Measurements from ENCODE around the gene PDE4D. TPM values are rescaled to one million over a fixed set of nuclear protein-coding genes. Genes with fewer than 3 reads are reported as not detected.

Gene PDE4D
- total RNA-seq, 1 donor from 2014 or later: 46.9 TPM

DNA sequence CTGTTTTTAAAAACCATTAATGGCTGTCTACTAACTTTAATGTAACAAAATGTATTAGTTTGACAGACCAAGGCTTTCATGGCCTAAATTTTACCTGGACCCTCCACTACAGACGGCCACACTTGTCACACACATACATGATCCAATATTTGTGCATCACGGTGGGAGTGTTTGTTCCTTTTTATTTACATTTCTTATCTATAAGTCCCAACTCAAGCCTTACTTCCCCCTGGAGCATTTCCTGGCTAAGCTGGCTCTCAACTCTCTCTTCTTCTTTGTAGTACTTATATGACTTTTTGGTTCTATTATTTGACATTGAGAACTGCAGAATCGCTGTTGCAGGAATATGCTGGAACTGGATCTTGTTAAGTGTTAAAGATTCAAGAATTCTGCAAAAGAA lies 776.2 kb downstream of the PDE4D start:
- DNase-seq (ENCODE audit: low spot score): no peak

DNA sequence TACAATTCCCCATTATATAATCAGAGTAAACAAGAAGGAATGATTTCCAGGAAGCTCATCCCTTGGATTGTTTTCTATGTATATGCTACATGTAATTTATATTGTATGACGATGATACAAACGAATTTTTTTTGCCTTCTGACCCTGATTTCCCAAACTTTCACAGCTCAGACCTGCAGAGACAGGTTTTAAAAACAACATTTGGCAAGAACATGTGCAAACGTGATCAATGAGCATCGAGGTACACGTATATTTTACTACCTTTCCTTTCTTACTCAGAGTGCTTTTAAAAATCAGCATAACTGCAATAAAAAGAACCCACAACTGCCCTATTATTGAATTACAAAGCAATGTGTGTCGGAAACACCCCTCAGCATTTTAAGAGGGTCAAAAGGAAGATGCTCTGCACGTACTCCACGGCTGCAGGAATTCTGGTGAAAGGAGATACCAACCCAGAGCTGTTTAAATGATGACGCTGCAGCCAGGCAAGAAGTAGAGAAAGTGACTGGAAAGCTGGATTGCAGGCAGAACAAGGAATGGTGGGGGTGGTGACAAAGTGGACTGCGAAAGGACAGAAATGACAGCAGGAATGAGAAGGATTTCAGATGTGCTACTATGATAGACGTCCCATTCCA lies 777.2 kb downstream of the PDE4D start:
- DNase-seq (ENCODE audit: low spot score): peak; percentile 21

- no peak for DNase-seq (ENCODE audit: low spot score)
These were observed 778.2 kb downstream of the PDE4D start for GRCh38 chr5:59115345-59115744.

GRCh38 chr5:59109383-59109782 lies 784.1 kb downstream of the PDE4D start:
- DNase-seq (ENCODE audit: low spot score): no peak

GRCh38 chr5:59107692-59108091 lies 785.8 kb downstream of the PDE4D start:
- DNase-seq (ENCODE audit: low spot score): peak; percentile 48

DNA sequence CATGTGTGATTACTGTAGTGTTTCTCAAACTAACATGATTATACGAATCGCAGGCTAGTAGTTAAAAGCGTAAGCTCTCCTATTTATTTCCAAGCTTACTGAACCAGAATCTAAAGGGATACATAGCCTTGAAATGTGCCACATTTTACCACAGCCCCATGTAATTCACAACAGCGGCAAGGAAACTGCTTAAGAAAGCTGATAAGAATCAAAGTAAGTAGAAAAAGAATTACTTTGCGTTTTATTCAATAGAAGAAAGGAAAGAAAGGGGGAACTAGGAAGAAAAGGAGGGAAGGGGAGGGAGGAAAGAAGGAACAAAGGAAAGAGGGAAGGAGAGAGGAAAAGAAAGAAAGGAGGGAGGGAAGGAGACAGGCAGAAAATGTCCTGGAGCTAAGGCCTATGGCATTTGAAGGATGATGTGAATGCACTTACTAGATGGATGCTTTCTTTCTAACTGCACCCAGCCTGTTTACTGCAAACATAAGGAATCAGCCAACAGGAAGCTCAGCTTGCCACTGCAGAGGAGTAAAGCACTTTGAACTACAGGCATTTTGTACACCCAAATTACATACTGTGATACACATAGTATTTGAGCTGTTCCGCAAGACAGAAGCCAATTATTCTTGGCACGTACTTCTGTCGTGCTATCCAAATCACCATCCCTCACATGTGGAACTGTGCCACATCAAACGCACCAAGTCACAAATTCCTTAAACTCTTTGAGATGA lies 789.0 kb downstream of the PDE4D start:
- no peak for DNase-seq (ENCODE audit: low spot score)

DNA sequence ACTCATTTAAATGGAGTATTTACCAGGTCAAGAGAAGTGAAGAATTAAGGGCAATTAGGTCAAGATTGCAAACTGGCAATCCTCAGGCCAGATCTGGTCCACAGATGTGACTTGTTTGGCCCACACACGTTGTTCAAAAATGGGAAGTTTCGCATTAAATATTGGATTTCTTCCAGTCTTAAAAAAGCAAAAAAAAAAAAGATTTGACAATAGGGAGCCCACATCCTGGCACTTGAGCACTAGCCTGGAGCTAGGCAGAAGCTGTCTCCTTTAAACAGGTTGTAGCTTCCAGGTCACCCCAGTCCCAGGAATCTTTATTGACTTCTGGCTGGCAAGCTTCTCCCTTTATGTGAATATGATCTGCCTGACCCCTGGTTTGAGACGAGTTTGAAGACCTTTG lies 790.2 kb downstream of the PDE4D start:
- DNase-seq (ENCODE audit: low spot score): no peak

DNA sequence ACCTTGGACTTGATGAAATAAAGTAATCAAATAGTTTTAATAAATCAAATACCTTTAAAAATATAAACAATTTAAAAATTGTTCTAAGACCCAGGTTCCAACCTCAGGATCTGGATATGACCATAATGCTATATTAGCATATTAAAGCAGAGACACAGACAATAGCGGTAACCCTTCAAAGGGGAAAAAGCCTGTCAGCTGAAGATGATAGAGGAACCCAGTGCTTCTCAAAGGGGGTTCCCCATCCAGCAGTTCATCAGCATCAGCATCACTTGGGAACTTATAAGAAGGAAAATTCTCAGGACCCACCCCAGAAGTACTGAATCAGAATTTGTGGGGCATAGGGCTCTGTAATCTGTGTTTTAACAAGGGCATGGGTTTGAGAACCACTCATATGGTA lies 791.1 kb downstream of the PDE4D start:
- no peak for DNase-seq (ENCODE audit: low spot score)

- DNase-seq (ENCODE audit: low spot score): no peak
These were observed 792.7 kb downstream of the PDE4D start for GRCh38 chr5:59100875-59101274.

DNA sequence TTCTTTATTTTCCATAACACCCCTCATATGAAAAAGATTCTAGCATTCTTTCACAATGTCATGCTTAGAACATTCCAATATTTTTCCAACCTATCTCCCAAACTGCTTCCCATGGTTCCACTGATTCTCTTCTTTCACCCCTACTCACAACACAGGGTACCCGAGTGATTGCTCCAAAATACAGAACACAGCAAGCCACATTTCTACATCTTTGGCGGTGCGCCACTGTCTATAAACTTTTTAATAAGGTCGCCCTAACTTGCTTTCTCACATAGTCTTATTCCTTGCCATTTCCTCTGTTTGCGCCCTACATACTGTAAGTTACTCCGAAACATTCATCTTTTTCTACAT lies 793.6 kb downstream of the PDE4D start:
- no peak for DNase-seq (ENCODE audit: low spot score)

DNA sequence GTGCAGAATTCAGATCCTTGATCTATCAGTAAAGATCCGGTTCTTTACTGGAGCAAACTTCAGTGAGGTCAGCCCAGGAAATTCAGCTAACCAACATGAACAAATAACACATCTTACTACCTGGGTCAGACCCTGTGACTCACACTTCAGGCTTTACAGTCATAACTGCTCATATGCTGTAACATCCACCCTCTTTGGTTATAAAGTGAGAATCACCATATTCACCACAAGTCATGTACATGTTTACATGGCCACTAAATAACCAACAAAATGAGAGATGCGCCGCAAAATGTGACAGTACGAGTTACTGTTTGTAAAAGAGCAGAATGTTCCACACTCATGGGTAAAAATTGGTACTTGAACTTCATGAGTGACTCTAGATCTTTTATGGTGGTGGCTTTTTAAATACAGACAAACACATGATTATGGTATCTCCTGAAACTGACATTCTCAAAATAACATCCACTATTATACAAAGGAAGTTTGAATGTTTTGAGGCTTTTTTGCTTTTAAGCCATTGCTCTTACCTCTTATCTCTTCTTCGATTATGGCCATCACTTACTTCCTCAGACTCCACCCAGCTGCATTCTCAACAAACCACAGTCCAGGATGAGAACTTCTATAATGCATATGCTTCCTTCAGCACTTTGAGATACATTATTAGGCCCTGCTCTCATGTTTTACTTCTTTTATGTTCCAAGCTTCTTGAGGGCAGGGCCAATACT lies 794.1 kb downstream of the PDE4D start:
- no peak for DNase-seq (ENCODE audit: low spot score)

- no peak for DNase-seq (ENCODE audit: low spot score)
These were observed 794.8 kb downstream of the PDE4D start for GRCh38 chr5:59098743-59099142.

DNA sequence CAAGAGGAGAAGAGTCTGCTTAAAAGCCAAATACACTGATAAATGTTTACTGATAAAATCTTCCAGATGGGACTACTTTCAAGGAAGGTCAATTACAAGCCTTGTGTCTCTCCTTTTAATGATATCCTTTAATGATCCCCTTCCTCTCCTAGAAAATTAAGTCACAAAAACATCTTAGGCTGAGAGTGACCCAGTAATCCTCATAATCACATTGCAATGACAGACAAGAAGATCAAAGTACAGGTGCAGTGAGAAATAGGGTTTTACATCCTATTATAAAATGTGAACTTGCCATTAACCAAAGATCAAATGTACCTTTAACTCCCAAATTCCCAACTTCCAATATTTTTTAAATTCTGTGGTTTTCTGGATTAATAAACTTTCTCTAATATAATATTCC lies 795.8 kb downstream of the PDE4D start:
- DNase-seq (ENCODE audit: low spot score): no peak

DNA sequence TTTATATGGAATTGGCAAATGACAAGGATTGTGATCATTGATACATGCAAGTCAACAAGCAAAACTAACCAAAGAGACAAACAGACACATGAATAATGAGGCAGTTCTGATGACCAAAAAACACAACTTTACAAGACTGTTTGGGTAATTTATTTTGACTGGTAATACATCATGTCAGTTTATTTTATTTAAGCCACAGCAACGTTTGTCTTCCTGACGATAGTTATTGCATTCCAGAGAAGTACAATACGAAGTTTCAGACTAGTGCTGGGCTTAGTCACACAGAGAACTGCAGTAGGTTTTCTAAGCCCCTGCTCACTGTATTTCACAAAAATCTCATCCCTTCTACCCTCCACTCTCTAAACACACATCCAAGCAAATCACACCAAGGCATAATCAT lies 796.4 kb downstream of the PDE4D start:
- no peak for DNase-seq (ENCODE audit: low spot score)

- DNase-seq (ENCODE audit: low spot score): no peak
These were observed 798.0 kb downstream of the PDE4D start for GRCh38 chr5:59095480-59095879.

GRCh38 chr5:59094864-59095263 lies 798.7 kb downstream of the PDE4D start:
- no peak for DNase-seq (ENCODE audit: low spot score)

DNA sequence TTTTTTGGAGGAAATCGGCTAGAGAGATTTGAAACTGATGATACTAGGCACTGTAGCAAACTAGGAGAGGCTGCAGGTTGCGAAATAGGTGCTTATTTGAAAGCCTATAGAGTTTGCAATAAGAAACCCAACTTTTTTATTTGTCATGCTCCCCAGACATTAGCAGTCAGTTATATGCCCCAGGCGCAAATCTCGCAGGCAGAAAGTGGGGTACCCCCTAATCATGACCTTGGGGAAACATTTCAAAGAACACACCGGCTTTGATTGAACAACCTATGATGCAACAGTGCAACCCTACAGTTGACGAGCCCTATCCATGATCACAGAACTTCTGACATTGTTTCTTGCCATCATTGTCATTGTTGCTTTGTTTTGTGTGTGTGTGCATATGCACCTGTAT lies 800.2 kb downstream of the PDE4D start:
- no peak for DNase-seq (ENCODE audit: low spot score)

DNA sequence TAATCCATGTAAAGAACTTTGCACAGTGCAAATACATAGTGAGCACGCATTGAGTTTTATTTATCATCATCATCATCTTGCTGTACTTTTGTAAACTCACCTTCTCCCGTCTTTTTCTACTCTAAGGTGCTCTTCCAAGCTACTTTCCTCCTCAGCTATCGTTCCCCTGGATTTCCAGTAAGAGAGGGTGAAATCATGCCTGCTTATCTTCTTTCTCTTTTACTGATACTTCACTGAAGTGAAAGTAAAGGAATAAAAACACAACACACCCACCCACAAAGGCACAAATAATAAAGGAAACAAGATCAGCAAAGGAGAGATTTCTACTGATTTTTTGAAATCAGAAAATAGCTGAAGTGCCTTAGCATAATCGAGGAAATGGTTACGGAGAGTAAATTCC lies 800.8 kb downstream of the PDE4D start:
- DNase-seq (ENCODE audit: low spot score): no peak

DNA sequence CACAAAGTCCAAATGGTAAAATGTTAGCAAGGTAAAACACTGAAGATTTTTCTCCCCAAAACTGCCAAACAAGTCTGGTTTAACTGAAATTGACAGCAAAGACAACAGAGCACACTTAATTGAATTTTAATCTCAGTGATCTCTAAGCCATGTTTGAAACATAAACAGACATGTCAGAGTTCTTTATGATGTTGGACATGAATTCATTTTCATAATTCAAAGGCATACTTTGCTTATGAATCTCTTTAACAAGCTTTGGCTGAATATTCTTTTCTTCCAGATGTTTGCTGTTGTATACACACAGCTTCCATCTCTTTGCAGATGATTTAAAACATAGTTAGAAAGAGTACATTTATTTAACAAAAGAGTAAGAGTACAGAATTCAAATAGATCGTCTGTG lies 801.6 kb downstream of the PDE4D start:
- no peak for DNase-seq (ENCODE audit: low spot score)

GRCh38 chr5:59090323-59090722 lies 803.2 kb downstream of the PDE4D start:
- DNase-seq (ENCODE audit: low spot score): no peak

DNA sequence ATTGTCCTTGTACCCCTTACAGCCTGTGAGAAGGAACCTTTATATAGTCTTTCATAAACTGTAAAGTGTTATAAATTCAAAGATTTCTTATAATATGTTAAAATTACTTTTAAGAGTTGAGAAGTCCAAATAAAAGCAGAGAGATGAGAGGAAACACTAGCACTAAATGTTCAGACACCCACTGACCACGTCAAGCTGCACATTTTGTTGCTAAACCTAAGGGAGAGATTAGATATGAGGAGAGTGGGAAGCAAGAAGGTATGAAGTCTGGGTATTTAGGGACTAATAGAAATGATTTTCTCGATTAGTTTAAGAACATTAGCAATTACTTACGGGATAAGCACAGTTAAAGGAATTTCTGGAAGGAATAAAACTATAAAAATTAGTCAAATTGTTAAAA lies 803.8 kb downstream of the PDE4D start:
- DNase-seq (ENCODE audit: low spot score): no peak

- no peak for DNase-seq (ENCODE audit: low spot score)
These were observed 805.0 kb downstream of the PDE4D start for GRCh38 chr5:59088546-59088945.

GRCh38 chr5:59086024-59086423 lies 807.5 kb downstream of the PDE4D start:
- DNase-seq (ENCODE audit: low spot score): no peak
